H9 (cell line): ENCODE data around the gene MRPL36. TPM values are rescaled to one million over a fixed set of nuclear protein-coding genes. Genes with fewer than 3 reads are reported as not detected.

Experiments
- DNase-seq: peaks from one replicate; pipeline ENCODE4 v3.0.0-alpha.2; 2017
- H2AFZ ChIP-seq: one replicate; pipeline ENCODE4 v1.6.1; 2013; ENCODE audit warnings: mild to moderate bottlenecking, low read length, control low read depth, moderate library complexity
- H2AK5ac ChIP-seq: 2 replicates; pipeline ENCODE4 v1.6.1; 2013; ENCODE audit warnings: low read length, control low read depth, mixed read lengths; ENCODE audit not compliant: insufficient read length
- H2BK120ac ChIP-seq: one replicate; pipeline ENCODE4 v1.6.1; 2013; ENCODE audit warnings: low read depth, mild to moderate bottlenecking, low read length, control low read depth, inconsistent platforms; ENCODE audit not compliant: poor library complexity, severe bottlenecking
- H2BK12ac ChIP-seq: 2 replicates; pipeline ENCODE4 v1.6.1; 2013; ENCODE audit warnings: low read length, control low read depth, mixed read lengths, low read depth; ENCODE audit not compliant: insufficient read length
- H2BK15ac ChIP-seq: 2 replicates; pipeline ENCODE4 v1.6.1; 2013; ENCODE audit warnings: low read depth, low read length, control low read depth
- H2BK20ac ChIP-seq: one replicate; pipeline ENCODE4 v1.6.1; 2013; ENCODE audit warnings: low read depth, mild to moderate bottlenecking, low read length, control low read depth, inconsistent platforms; ENCODE audit not compliant: poor library complexity, severe bottlenecking
- H2BK5ac ChIP-seq: 2 replicates; pipeline ENCODE4 v1.6.1; 2013; ENCODE audit warnings: low read length, control low read depth, mixed read lengths; ENCODE audit not compliant: insufficient read length
- H3K14ac ChIP-seq: 2 replicates; pipeline ENCODE4 v1.6.1; 2013; ENCODE audit warnings: low read length, control low read depth; ENCODE audit not compliant: insufficient read depth
- H3K18ac ChIP-seq: 2 replicates; pipeline ENCODE4 v1.6.1; 2013; ENCODE audit warnings: low read depth, mild to moderate bottlenecking, mixed read lengths, low read length, control low read depth; ENCODE audit not compliant: insufficient read length
- H3K23ac ChIP-seq: 2 replicates; pipeline ENCODE4 v1.6.1; 2013; ENCODE audit warnings: low read length, control low read depth, mixed read lengths, low read depth; ENCODE audit not compliant: insufficient read length
- H3K23me2 ChIP-seq: 2 replicates; pipeline ENCODE4 v1.6.1; 2013; ENCODE audit warnings: low read depth, mild to moderate bottlenecking, mixed read lengths, low read length, control low read depth; ENCODE audit not compliant: insufficient read length, poor library complexity, severe bottlenecking
- H3K27ac ChIP-seq: 2 replicates; pipeline ENCODE4 v1.5.1; 2013; ENCODE audit warnings: low read length, control low read depth, mixed read lengths, low read depth; ENCODE audit not compliant: insufficient read length
- H3K27me3 ChIP-seq: 2 replicates; pipeline ENCODE4 v1.6.1; 2013; ENCODE audit warnings: low read length, control low read depth, inconsistent platforms; ENCODE audit not compliant: insufficient read depth
- H3K4ac ChIP-seq: 2 replicates; pipeline ENCODE4 v1.6.1; 2013; ENCODE audit warnings: low read depth, mild to moderate bottlenecking, control low read depth, inconsistent platforms, low read length, moderate library complexity
- H3K4me1 ChIP-seq: 2 replicates; pipeline ENCODE4 v1.6.1; 2013; ENCODE audit warnings: low read length, control low read depth, inconsistent platforms; ENCODE audit not compliant: insufficient read depth
- H3K4me2 ChIP-seq: 2 replicates; pipeline ENCODE4 v1.6.1; 2013; ENCODE audit warnings: low read length, control low read depth, mixed read lengths; ENCODE audit not compliant: insufficient read length, insufficient read depth
- H3K56ac ChIP-seq: 2 replicates; pipeline ENCODE4 v1.6.1; 2013; ENCODE audit warnings: low read depth, mild to moderate bottlenecking, mixed read lengths, low read length, control low read depth; ENCODE audit not compliant: insufficient read length
- H3K79me1 ChIP-seq: 2 replicates; pipeline ENCODE4 v1.6.1; 2013; ENCODE audit warnings: low read depth, mild to moderate bottlenecking, moderate library complexity, low read length, control low read depth, inconsistent platforms; ENCODE audit not compliant: insufficient read depth, poor library complexity, severe bottlenecking
- H3K79me2 ChIP-seq: 2 replicates; pipeline ENCODE4 v1.6.1; 2013; ENCODE audit warnings: low read length, control low read depth, inconsistent platforms; ENCODE audit not compliant: insufficient read depth
- H3K9ac ChIP-seq: 2 replicates; pipeline ENCODE4 v1.6.1; 2013; ENCODE audit warnings: low read length, control low read depth, mixed read lengths; ENCODE audit not compliant: insufficient read length; ENCODE audit errors: extremely low read depth
- H3K9me3 ChIP-seq: one replicate; pipeline ENCODE4 v1.6.1; 2013; ENCODE audit warnings: low read depth, low read length, inconsistent platforms; ENCODE audit not compliant: control insufficient read depth
- H3T11ph ChIP-seq: one replicate; pipeline ENCODE4 v1.6.1; 2013; ENCODE audit warnings: mild to moderate bottlenecking, low read length, control low read depth, inconsistent platforms
- H4K20me1 ChIP-seq: one replicate; pipeline ENCODE4 v1.6.1; 2013; ENCODE audit not compliant: control insufficient read depth, insufficient read length, insufficient read depth
- H4K5ac ChIP-seq: 2 replicates; pipeline ENCODE4 v1.6.1; 2013; ENCODE audit warnings: low read depth, mild to moderate bottlenecking, mixed read lengths, low read length, control low read depth; ENCODE audit not compliant: insufficient read length
- H4K8ac ChIP-seq: replicated peaks from 2 replicates; pipeline ENCODE4 v1.6.1; 2013; ENCODE audit warnings: low read length, control low read depth, mixed read lengths, low read depth; ENCODE audit not compliant: insufficient read length
- H4K91ac ChIP-seq: 2 replicates; pipeline ENCODE4 v1.6.1; 2013; ENCODE audit warnings: low read depth, mild to moderate bottlenecking, moderate library complexity, mixed read lengths, low read length, control low read depth; ENCODE audit not compliant: insufficient read length
- H3K27ac Mint-ChIP-seq, 3 experiments: 2 replicates in 2 of 3; 3 replicates in 1 of 3; pipeline ENCODE4 v1.8.0; 2020 to 2021; ENCODE audit warnings: mixed read lengths in 3 of 3, mild to moderate bottlenecking in 1 of 3, moderate library complexity in 1 of 3
- H3K27me3 Mint-ChIP-seq: 2 replicates; pipeline ENCODE4 v1.8.0; 2021; ENCODE audit warnings: low read depth, mild to moderate bottlenecking, moderate library complexity, mixed read lengths
- H3K36me3 Mint-ChIP-seq, 3 experiments: 2 replicates in 2 of 3; 3 replicates in 1 of 3; pipeline ENCODE4 v1.8.0; 2020 to 2021; ENCODE audit warnings: low read depth in 3 of 3, mixed read lengths in 3 of 3; ENCODE audit not compliant: insufficient read depth in 1 of 3
- H3K4me1 Mint-ChIP-seq, 2 experiments: 2 replicates each; pipeline ENCODE4 v1.8.0; 2020; ENCODE audit warnings: mixed read lengths in 2 of 2
- H3K4me3 Mint-ChIP-seq, 2 experiments: 2 replicates in 1 of 2; 3 replicates in 1 of 2; pipeline ENCODE4 v1.8.0; 2020 to 2021; ENCODE audit warnings: mild to moderate bottlenecking in 2 of 2, mixed read lengths in 2 of 2, moderate library complexity in 1 of 2
- H3K9me3 Mint-ChIP-seq, 2 experiments: 2 replicates in 1 of 2; 3 replicates in 1 of 2; pipeline ENCODE4 v1.8.0; 2020; ENCODE audit warnings: mild to moderate bottlenecking in 2 of 2, mixed read lengths in 2 of 2, moderate library complexity in 1 of 2
- WGBS: extraction: QIAGEN DNeasy Blood & Tissue Kit; methylation state at CpG from one replicate; pipeline ENCODE4 v1.1.7; 2013; ENCODE audit warnings: missing lambda C conversion rate, low lambda C conversion rate, mixed read lengths; ENCODE audit not compliant: insufficient read length; ENCODE audit errors: extremely low coverage; 5-methylcytosine and 5-hydroxymethylcytosine counted together
- long read RNA-seq: library from polyadenylated mRNA; unstranded; transcript quantifications from one replicate; pipeline ENCODE4 v2.0.0, GENCODE V29; 2020
- total RNA-seq: library from RNA; stranded (reverse); gene quantifications from 2 replicates; pipeline ENCODE4 v1.2.1, GENCODE V29; 2021
- TF ChIP-seq, protein P1 (sequence below): fragments of 200-600 bp; sonication (generic); conservative IDR thresholded peaks from 3 replicates; pipeline ENCODE4 v1.8.0; 2021; ENCODE audit warnings: antibody characterized with exemption, mild to moderate bottlenecking

MRPL36 gene
- total RNA-seq: 67.3 and 68.9 TPM in 2 replicates
- long read RNA-seq, transcript MRPL36-204 (2 exons, 686 nt): major isoform, 27 of 58 reads
- long read RNA-seq, transcript MRPL36-202 (2 exons, 610 nt): minor isoform, 13 of 58 reads
- long read RNA-seq, partial matches to known transcripts: 0 of 58 reads
- long read RNA-seq, other reads (novel, unspliced or antisense): 18 of 58 reads

DNA sequence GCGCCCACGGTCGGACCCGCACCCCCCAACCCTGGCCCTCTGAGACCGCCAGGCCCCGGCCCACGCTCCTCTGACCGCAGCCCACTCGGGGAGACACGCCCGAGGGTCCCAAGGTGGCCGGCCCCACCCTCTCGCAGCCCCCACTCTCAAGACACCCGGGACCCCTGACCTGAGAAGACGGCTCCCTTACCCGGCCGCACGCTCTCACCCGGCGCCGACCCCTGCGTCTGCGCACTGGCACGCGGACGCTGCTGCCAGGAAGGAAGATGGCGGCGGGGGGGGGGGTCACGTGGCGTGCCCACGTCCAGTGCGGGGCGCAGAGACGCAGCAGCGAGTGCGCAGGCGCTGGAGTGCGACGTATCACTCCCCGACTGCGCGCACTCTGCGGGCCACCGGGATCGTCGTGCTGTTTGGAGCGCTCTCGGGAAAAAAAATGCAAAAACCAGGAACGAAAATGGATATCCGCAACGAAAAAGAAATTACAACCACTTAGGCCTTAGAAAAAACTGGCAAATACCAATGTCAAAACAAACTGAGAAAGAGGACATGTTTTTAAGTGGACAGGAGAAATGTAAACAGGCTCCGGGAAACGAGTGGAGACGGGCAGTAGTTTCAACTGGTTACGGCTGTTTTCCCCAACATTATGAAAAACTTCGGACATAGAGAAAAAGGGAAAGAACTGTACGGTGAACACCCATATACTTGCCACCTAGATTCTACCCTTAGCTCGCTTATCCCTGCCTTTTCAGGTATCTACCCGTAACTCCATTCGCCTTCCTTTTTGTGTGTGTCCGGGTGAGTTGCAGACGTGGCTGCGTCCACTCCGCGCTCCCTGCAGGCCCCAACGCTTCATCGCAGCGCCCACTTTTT lies at the start of gene MRPL36:
Gene MRPL36, minus strand, starts transcription at position 236 of the 870 bp plus-strand sequence. CDS start 902 bp downstream, outside the sequence.
- H2AFZ ChIP-seq: no peak within 1 kb of the TSS
- WGBS: no CpG with 5 or more reads among the region's 68 CpGs
- peaks cover 6% of the 10 kb centered on the region for H3K79me1 ChIP-seq
- peak within 1 kb of the TSS; percentile 99 for H3K4me2 ChIP-seq
- H3K4me1 ChIP-seq: no peaks in the 10 kb centered on the region
- TF ChIP-seq, protein P1, sequence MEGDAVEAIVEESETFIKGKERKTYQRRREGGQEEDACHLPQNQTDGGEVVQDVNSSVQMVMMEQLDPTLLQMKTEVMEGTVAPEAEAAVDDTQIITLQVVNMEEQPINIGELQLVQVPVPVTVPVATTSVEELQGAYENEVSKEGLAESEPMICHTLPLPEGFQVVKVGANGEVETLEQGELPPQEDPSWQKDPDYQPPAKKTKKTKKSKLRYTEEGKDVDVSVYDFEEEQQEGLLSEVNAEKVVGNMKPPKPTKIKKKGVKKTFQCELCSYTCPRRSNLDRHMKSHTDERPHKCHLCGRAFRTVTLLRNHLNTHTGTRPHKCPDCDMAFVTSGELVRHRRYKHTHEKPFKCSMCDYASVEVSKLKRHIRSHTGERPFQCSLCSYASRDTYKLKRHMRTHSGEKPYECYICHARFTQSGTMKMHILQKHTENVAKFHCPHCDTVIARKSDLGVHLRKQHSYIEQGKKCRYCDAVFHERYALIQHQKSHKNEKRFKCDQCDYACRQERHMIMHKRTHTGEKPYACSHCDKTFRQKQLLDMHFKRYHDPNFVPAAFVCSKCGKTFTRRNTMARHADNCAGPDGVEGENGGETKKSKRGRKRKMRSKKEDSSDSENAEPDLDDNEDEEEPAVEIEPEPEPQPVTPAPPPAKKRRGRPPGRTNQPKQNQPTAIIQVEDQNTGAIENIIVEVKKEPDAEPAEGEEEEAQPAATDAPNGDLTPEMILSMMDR: no peak
- peak; percentile 96 for DNase-seq
- H4K5ac ChIP-seq: peak within 1 kb of the TSS; percentile 79
- H3K27me3 ChIP-seq: no peaks in the 10 kb centered on the region
- H3K14ac ChIP-seq: peak within 1 kb of the TSS; percentile 78
- H3K4ac ChIP-seq: no peak within 1 kb of the TSS
- H2BK5ac ChIP-seq: no peak within 1 kb of the TSS
- H2BK12ac ChIP-seq: peak within 1 kb of the TSS; percentile 18
- Mint-ChIP-seq H3K27me3 (no peaks in the 10 kb centered on the region), H3K4me1 (peaks cover 22% of the 10 kb centered on the region in 2 experiments), H3K4me3 (peak within 1 kb of the TSS; percentile 95 to 96), H3K27ac (peak within 1 kb of the TSS; percentile 99 to 100 (median 99)), H3K36me3 (peaks cover 35 to 54% (median 52%) of the 10 kb centered on the region in 3 experiments), H3K9me3 (peaks cover 0 to 3% of the 10 kb centered on the region in 2 experiments; a peak in 1 of 5 replicates)
- H3K23me2 ChIP-seq: peaks cover 14% of the 10 kb centered on the region
- peak within 1 kb of the TSS; percentile 88 for H3K9ac ChIP-seq
- no peak within 1 kb of the TSS for H3K23ac ChIP-seq
- H2BK120ac ChIP-seq: no peak within 1 kb of the TSS
- no peaks in the 10 kb centered on the region for H3K9me3 ChIP-seq
- H3T11ph ChIP-seq: no peak within 1 kb of the TSS
- no peak within 1 kb of the TSS for H2BK20ac ChIP-seq
- H2AK5ac ChIP-seq: no peak within 1 kb of the TSS
- H4K91ac ChIP-seq: no peak within 1 kb of the TSS
- peak within 1 kb of the TSS; percentile 25 for H3K27ac ChIP-seq
- no peaks in the 10 kb centered on the region for H4K20me1 ChIP-seq
- no peak within 1 kb of the TSS for H2BK15ac ChIP-seq
- H3K18ac ChIP-seq: no peak within 1 kb of the TSS
- peak within 1 kb of the TSS; percentile 40 for H4K8ac ChIP-seq
- H3K79me2 ChIP-seq: peaks cover 14% of the 10 kb centered on the region; the same call in 1 of the 2 replicates
- H3K56ac ChIP-seq: peak within 1 kb of the TSS; percentile 53
